ENCODE results near the gene CACNA1S. TPM values are rescaled to one million over a fixed set of nuclear protein-coding genes. Genes with fewer than 3 reads are reported as not detected.
A peak's percentile ranks its signal among the peaks of the same experiment; 100 is the strongest.

The CACNA1S gene
- total and polyA plus RNA-seq, 2 experiments from 2014 or later, result not detected

DNA sequence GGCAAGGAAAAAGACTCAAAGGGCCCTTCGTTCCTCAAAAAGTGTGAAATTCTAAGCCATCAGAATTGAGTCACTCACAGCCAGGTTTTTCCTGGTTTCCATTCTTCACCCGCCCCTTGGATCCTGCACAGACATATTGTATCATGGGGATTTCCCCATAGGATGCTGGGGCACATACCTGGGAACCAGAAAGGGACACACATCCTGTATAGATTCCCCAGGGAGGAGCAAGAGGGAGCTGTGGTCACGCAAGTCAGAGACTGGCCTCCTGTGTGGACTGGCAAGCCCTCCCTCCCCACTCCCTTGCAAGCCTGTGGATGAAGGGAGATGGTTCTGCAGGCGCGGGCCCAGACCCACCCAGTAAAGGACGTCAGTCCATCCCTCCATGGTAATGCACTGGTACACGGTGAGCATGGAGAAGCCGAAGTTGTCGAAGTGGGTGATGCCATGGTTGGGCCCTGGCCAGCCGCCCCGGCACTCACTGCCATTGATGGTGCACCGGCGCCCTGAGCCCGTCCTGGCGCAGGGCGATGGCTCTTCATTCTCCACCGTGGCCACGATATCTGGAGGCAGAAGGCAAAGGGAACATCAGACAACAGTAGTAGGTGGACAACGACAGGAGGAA is 23.2 kb downstream of the CACNA1S start:
- H3K27ac ChIP-seq, result no peak overlapping the region
- 96% methylated on average over 19 of the region's 19 CpGs for WGBS (ENCODE audit: low lambda C conversion rate, missing lambda C conversion rate)

DNA sequence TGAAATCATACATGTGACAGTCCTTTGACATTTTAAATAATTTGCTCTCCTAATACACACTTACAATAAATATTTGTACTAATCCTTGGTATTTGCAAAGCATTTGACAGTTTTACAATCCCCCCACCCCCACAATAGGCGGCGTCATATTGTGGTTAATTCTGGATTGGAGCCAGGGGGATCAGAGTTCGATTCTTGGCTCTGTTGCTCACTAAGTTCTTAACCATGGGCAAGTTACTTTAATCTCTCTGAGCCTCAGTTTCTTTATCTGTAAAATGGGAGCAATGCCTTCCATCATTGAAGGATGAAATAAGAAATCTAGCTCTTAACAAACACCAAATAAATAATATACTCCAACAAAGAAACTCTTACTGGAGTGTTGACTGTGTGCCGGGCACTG is 23.8 kb downstream of the CACNA1S start:
- Histone ChIP-seq H3K79me2 (no peaks in the 10 kb centered on the region), H3K4me2 (no peak overlapping the region), H3K27ac (no peak overlapping the region), H3K9me3 (ENCODE audit: low read depth) (no peaks in the 10 kb centered on the region), H4K20me1 (ENCODE audit: insufficient read depth, poor library complexity, severe bottlenecking) (no peaks in the 10 kb centered on the region), H3K4me1 (ENCODE audit: insufficient read depth) (no peaks in the 10 kb centered on the region), H3K9me2 (replicated peaks; ENCODE audit: insufficient read depth) (no peaks in the 10 kb centered on the region), H3K4me3 (no peak overlapping the region), H3K27me3 (no peaks in the 10 kb centered on the region), H2AFZ (no peak overlapping the region), H3K36me3 (replicated peaks; ENCODE audit: insufficient read depth, low read depth) (no peaks in the 10 kb centered on the region)
- TF ChIP-seq, protein P1, sequence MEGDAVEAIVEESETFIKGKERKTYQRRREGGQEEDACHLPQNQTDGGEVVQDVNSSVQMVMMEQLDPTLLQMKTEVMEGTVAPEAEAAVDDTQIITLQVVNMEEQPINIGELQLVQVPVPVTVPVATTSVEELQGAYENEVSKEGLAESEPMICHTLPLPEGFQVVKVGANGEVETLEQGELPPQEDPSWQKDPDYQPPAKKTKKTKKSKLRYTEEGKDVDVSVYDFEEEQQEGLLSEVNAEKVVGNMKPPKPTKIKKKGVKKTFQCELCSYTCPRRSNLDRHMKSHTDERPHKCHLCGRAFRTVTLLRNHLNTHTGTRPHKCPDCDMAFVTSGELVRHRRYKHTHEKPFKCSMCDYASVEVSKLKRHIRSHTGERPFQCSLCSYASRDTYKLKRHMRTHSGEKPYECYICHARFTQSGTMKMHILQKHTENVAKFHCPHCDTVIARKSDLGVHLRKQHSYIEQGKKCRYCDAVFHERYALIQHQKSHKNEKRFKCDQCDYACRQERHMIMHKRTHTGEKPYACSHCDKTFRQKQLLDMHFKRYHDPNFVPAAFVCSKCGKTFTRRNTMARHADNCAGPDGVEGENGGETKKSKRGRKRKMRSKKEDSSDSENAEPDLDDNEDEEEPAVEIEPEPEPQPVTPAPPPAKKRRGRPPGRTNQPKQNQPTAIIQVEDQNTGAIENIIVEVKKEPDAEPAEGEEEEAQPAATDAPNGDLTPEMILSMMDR (IDR thresholded peaks at IDR 0.05; ENCODE audit: poor library complexity), result no peak
- TF ChIP-seq EZH2phosphoT487 (IDR thresholded peaks at IDR 0.05; ENCODE audit: low read depth, severe bottlenecking, unreplicated experiment), result no peak
- no peak for TF ChIP-seq EZH2 (IDR thresholded peaks at IDR 0.05; ENCODE audit: borderline replicate concordance)
- 69% methylated on average over 4 of the region's 4 CpGs for WGBS (ENCODE audit: low lambda C conversion rate, missing lambda C conversion rate)
- no peak for DNase-seq (ENCODE audit: low spot score)

More for the DNA sequence above, 23.2 kb downstream of the CACNA1S start:
- TF ChIP-seq EZH2 (IDR thresholded peaks at IDR 0.05; ENCODE audit: borderline replicate concordance) (no peak), EZH2phosphoT487 (IDR thresholded peaks at IDR 0.05; ENCODE audit: low read depth, severe bottlenecking, unreplicated experiment) (no peak)
- TF ChIP-seq, protein P1 (IDR thresholded peaks at IDR 0.05; ENCODE audit: poor library complexity), result no peak
- no peak for DNase-seq (ENCODE audit: low spot score)
- Histone ChIP-seq H2AFZ (no peak overlapping the region), H4K20me1 (ENCODE audit: insufficient read depth, poor library complexity, severe bottlenecking) (no peaks in the 10 kb centered on the region), H3K36me3 (replicated peaks; ENCODE audit: insufficient read depth, low read depth) (no peaks in the 10 kb centered on the region), H3K4me2 (no peak overlapping the region), H3K4me3 (no peak overlapping the region), H3K9me3 (ENCODE audit: low read depth) (no peaks in the 10 kb centered on the region), H3K4me1 (ENCODE audit: insufficient read depth) (no peaks in the 10 kb centered on the region), H3K79me2 (no peaks in the 10 kb centered on the region), H3K27me3 (no peaks in the 10 kb centered on the region), H3K9me2 (replicated peaks; ENCODE audit: insufficient read depth) (no peaks in the 10 kb centered on the region)

GRCh38 chr1:201085902-201086735 is 26.1 kb downstream of the CACNA1S start:
- no peak overlapping the region for H3K27ac ChIP-seq
- peak; percentile 70 for DNase-seq (ENCODE audit: low spot score)
- H3K27me3 ChIP-seq, result no peaks in the 10 kb centered on the region
- no peak for TF ChIP-seq EZH2phosphoT487 (IDR thresholded peaks at IDR 0.05; ENCODE audit: low read depth, severe bottlenecking, unreplicated experiment)
- no peak for TF ChIP-seq EZH2 (IDR thresholded peaks at IDR 0.05; ENCODE audit: borderline replicate concordance)
- TF ChIP-seq, protein P1 (IDR thresholded peaks at IDR 0.05; ENCODE audit: poor library complexity), result peak; percentile 49
- H3K36me3 ChIP-seq (replicated peaks; ENCODE audit: insufficient read depth, low read depth), result no peaks in the 10 kb centered on the region
- no peaks in the 10 kb centered on the region for H3K79me2 ChIP-seq
- H3K4me2 ChIP-seq, result no peak overlapping the region
- no peaks in the 10 kb centered on the region for H4K20me1 ChIP-seq (ENCODE audit: insufficient read depth, poor library complexity, severe bottlenecking)
- H3K4me1 ChIP-seq (ENCODE audit: insufficient read depth), result no peaks in the 10 kb centered on the region
- no peaks in the 10 kb centered on the region for H3K9me3 ChIP-seq (ENCODE audit: low read depth)
- no peak overlapping the region for H3K4me3 ChIP-seq
- WGBS (ENCODE audit: low lambda C conversion rate, missing lambda C conversion rate), result 73% methylated on average over 12 of the region's 12 CpGs
- H2AFZ ChIP-seq, result no peak overlapping the region
- H3K9me2 ChIP-seq (replicated peaks; ENCODE audit: insufficient read depth), result no peaks in the 10 kb centered on the region

Data from hepatocyte (in vitro differentiated cells).